HFF-Myc (cell line): Measurements from ENCODE around the gene NDUFAF8.

Experiments used
- DNase-seq: peaks from one replicate; pipeline ENCODE4 v3.0.0-alpha.2; 2011; ENCODE audit warnings: low read depth; ENCODE audit errors: extremely low read depth
- H3K4me3 ChIP-seq: replicated peaks from 2 replicates; pipeline ENCODE4 v1.5.1; 2011; ENCODE audit warnings: low read depth, mild to moderate bottlenecking, control low read depth, low read length
- TF ChIP-seq, protein P1 (sequence below): IDR thresholded peaks from 2 replicates; pipeline ENCODE4 v1.5.1; 2012; ENCODE audit warnings: mild to moderate bottlenecking, low read depth, low read length, control low read depth; ENCODE audit errors: missing control alignments

NDUFAF8 gene

GRCh38 chr17:81260641-81261040 lies 21.5 kb downstream of the NDUFAF8 start:
- no peak overlapping the region for H3K4me3 ChIP-seq
- TF ChIP-seq, protein P1, sequence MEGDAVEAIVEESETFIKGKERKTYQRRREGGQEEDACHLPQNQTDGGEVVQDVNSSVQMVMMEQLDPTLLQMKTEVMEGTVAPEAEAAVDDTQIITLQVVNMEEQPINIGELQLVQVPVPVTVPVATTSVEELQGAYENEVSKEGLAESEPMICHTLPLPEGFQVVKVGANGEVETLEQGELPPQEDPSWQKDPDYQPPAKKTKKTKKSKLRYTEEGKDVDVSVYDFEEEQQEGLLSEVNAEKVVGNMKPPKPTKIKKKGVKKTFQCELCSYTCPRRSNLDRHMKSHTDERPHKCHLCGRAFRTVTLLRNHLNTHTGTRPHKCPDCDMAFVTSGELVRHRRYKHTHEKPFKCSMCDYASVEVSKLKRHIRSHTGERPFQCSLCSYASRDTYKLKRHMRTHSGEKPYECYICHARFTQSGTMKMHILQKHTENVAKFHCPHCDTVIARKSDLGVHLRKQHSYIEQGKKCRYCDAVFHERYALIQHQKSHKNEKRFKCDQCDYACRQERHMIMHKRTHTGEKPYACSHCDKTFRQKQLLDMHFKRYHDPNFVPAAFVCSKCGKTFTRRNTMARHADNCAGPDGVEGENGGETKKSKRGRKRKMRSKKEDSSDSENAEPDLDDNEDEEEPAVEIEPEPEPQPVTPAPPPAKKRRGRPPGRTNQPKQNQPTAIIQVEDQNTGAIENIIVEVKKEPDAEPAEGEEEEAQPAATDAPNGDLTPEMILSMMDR, result no peak
- DNase-seq, result no peak

- TF ChIP-seq, protein P1, result no peak
- no peak overlapping the region for H3K4me3 ChIP-seq
- no peak for DNase-seq
These were observed 22.0 kb downstream of the NDUFAF8 start for GRCh38 chr17:81261096-81261495.

- TF ChIP-seq, protein P1, result no peak
- no peak overlapping the region for H3K4me3 ChIP-seq
- DNase-seq, result no peak
These were observed 22.6 kb downstream of the NDUFAF8 start for GRCh38 chr17:81261582-81262336.

- no peak overlapping the region for H3K4me3 ChIP-seq
- DNase-seq, result no peak
- TF ChIP-seq, protein P1, result peak; percentile 3
These were observed 24.5 kb downstream of the NDUFAF8 start for GRCh38 chr17:81263371-81264181.

DNA sequence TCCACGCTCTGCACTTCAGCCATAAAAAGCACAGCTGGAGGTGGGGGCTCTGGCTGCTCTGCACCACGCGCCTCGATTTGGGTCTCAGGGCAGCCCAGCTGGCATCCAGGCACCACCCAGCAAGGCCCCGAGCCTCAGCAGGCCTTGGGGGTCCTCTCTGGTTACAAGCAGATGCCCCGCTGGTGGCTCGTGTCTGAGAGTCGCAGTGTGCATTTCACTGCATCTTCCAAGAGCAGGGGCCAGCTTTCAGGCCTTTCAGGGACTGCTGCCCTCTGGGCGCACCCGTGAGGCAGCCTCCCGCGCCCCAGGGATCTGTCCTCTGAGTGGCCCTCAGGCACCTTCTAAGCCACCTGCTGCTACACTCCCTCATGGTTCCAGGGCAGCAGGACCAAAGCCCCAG lies 25.5 kb downstream of the NDUFAF8 start:
- TF ChIP-seq, protein P1, result no peak
- DNase-seq, result no peak
- no peak overlapping the region for H3K4me3 ChIP-seq

DNA sequence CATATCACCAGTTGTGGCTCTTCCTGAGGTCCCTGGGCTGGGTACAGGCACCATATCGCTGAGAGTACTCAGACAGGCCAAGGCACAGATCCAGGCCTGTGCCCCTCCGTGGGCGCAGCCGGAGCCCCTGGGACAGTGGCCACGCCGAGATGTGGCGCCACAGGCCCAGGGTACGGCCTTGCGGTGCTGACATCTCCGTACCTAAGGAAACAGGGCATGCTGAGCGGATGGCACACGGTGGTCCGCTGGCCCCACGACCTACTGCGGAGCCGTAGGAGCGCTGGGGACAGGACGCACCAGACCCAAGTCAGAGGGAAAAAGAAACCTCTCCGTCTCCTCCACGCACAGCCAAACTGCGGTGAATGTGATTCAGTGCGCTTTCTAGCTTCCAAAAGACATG lies 26.5 kb downstream of the NDUFAF8 start:
- H3K4me3 ChIP-seq, result no peak overlapping the region
- no peak for DNase-seq
- TF ChIP-seq, protein P1, result no peak
